Gastroesophageal sphincter (tissue), 4 donors: ENCODE measurements around the gene ERH. TPM values are rescaled to one million over a fixed set of nuclear protein-coding genes. Genes with fewer than 3 reads are reported as not detected.
A peak's percentile ranks its signal among the peaks of the same experiment; 100 is the strongest.

Source experiments
- ATAC-seq: fragments of 150-250 bp; one replicate; pipeline ENCODE4 v1.9.1; 2016; ENCODE audit warnings: mild to moderate bottlenecking, moderate library complexity
- H3K27ac ChIP-seq, 4 donors: fragments of 200-600 bp; sonication (generic) in 3 of 4; 1 replicate in 3 of 4; 2 replicates in 1 of 4; pipeline ENCODE4 v1.5.1; 2016 to 2019
- H3K27me3 ChIP-seq: fragments of 200-600 bp; sonication (generic); one replicate; pipeline ENCODE4 v1.5.1; 2019
- H3K36me3 ChIP-seq, 2 donors: fragments of 200-600 bp; sonication (generic); one replicate each; pipeline ENCODE4 v1.5.1; 2019; ENCODE audit warnings: control low read depth in 1 of 2
- H3K4me1 ChIP-seq, 3 donors: fragments of 200-600 bp; sonication (generic); 1 replicate in 2 of 3; 2 replicates in 1 of 3; pipeline ENCODE4 v1.5.1; 2016 to 2019; ENCODE audit warnings: control low read depth in 2 of 3
- H3K4me3 ChIP-seq, 2 donors: fragments of 200-600 bp; sonication (generic); one replicate each; pipeline ENCODE4 v1.5.1; 2019; ENCODE audit warnings: mild to moderate bottlenecking in 1 of 2, moderate library complexity in 1 of 2
- H3K9me3 ChIP-seq, 3 donors: fragments of 200-600 bp; sonication (generic); one replicate each; pipeline ENCODE4 v1.5.1; 2017 to 2019; ENCODE audit warnings: control low read depth in 2 of 3
- EP300 ChIP-seq: sonication (generic); formaldehyde crosslinking; IDR thresholded peaks from one replicate; pipeline ENCODE4 v1.6.1; 2017; ENCODE audit warnings: antibody characterized with exemption, mild to moderate bottlenecking
- POLR2A ChIP-seq, 2 donors: fragments of 450-650 bp; IDR thresholded peaks; one replicate each; pipeline ENCODE4 v1.6.1; 2017; ENCODE audit warnings: antibody characterized with exemption in 2 of 2, mild to moderate bottlenecking in 2 of 2, moderate library complexity in 1 of 2
- POLR2AphosphoS5 ChIP-seq: sonication (generic); formaldehyde crosslinking; IDR thresholded peaks from one replicate; pipeline ENCODE4 v1.6.1; 2017; ENCODE audit warnings: antibody characterized with exemption
- WGBS, 2 donors: methylation state at CpG; one replicate each; pipeline ENCODE4 v1.1.5; 2018; ENCODE audit warnings: low coverage in 1 of 2; 5-methylcytosine and 5-hydroxymethylcytosine counted together
- total RNA-seq, 4 donors: library from RNA; depleted of rRNA; stranded (reverse); fragments of >200 nt; gene quantifications; one replicate each; pipeline ENCODE4 v1.1.0, GENCODE V29; 2016
- TF ChIP-seq, protein P1 (sequence below), 4 experiments: fragments of 200-600 bp in 2 of 4; fragments of 450-650 bp in 2 of 4; sonication (generic) in 1 of 4; IDR thresholded peaks; one replicate each; pipeline ENCODE4 v1.5.1; 2017 to 2019; ENCODE audit warnings: antibody characterized with exemption in 4 of 4, mild to moderate bottlenecking in 2 of 4, moderate library complexity in 2 of 4

The ERH gene
- 10 to 100 TPM; 70.2 to 89.8 (median 86.2) TPM for total RNA-seq

DNA sequence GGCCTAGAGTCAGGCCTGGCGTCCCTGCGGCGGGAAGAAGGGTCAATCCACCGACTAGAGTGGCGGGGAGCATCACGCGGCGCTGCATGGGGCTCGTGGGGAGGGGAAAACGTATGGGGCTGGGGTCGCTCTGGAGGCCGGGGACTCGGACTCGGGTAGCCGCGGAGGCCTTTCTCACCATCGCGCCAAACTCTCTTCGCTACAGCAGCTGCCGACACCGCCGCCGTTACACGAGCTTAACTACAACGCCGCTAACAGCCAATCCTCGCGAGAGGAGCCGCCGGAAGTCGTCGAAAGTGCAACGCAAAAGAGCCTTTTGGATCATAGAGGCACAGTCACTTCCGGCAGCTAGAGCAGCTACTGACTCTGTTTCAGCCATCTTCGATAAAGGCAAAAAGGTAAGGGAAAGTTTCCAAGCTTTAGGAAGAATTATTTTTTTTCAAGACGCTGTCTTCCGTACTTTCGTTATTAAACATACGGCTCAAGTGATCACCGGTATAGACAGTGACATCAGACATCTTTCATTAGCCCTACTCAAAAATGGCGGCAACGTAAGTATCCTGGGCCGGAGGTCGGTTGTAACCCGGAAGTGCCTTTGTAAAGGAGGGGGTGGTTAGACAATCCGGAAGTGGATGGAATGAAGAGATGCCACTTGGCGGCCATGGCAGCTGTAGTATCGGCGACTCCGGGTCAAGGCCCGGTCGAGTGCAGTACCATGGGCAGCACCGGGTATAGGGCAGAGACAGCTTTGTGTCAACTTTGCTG lies at the start of gene ERH, which contains the start of gene SLC39A9:
TSS of gene ERH (minus strand) at position 247 of the 765 bp plus-strand sequence. CDS start at position 181, 66 bp downstream.
TSS of gene SLC39A9 (plus strand) at position 640 of the 765 bp plus-strand sequence. CDS start 678 bp downstream, outside the sequence.
- peaks cover 18 to 77% (median 24%) of the 10 kb centered on the region in 3 donors for H3K4me1 ChIP-seq
- H3K27me3 ChIP-seq = no peaks in the 10 kb centered on the region
- H3K36me3 ChIP-seq = peaks cover 0 to 32% of the 10 kb centered on the region in 2 donors
- peak within 1 kb of the TSS; percentile 68 to 85 for H3K4me3 ChIP-seq
- H3K9me3 ChIP-seq = no peaks in the 10 kb centered on the region
- ATAC-seq = peak; percentile 99
- WGBS, 2 donors = 0% methylated on average over 16 to 21 of the region's 53 CpGs
- TF ChIP-seq POLR2A (IDR thresholded peaks at IDR 0.05) = peak; percentile 53 to 63
- TF ChIP-seq POLR2AphosphoS5 = peak; percentile 67
- TF ChIP-seq, protein P1, sequence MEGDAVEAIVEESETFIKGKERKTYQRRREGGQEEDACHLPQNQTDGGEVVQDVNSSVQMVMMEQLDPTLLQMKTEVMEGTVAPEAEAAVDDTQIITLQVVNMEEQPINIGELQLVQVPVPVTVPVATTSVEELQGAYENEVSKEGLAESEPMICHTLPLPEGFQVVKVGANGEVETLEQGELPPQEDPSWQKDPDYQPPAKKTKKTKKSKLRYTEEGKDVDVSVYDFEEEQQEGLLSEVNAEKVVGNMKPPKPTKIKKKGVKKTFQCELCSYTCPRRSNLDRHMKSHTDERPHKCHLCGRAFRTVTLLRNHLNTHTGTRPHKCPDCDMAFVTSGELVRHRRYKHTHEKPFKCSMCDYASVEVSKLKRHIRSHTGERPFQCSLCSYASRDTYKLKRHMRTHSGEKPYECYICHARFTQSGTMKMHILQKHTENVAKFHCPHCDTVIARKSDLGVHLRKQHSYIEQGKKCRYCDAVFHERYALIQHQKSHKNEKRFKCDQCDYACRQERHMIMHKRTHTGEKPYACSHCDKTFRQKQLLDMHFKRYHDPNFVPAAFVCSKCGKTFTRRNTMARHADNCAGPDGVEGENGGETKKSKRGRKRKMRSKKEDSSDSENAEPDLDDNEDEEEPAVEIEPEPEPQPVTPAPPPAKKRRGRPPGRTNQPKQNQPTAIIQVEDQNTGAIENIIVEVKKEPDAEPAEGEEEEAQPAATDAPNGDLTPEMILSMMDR (IDR thresholded peaks at IDR 0.05) = peak in 1 of 4 experiments; percentile 13
- no peak for TF ChIP-seq EP300
- H3K27ac ChIP-seq = peak within 1 kb of the TSS; percentile 84 to 96 (median 93)

DNA sequence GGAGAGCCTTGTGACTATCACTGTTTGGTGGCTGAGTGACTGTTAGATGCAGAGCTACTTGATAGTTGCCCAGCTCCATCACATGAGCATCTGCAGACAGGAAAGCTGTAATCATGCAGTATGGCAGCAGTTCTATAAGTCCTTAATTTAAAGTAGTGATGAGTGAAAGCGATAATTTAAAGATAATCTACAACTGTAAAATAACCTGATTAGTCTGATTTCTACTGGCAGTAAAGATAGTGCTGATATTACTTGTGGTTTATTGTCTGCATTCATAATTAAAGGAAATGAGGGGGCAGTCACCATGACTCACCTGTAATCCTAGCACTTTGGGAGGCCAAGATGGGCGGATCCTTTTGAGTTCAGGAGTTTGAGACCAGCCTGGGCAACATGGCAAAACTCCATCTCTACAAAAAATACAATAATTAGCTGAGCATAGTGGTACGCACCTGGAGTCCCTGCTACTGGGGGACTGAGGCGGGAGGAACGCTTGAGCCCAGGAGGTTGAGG lies 45.3 kb upstream of the ERH start:
- ATAC-seq = no peak
- 86 to 96% methylated on average over 1 to 5 of the region's 5 CpGs for WGBS, 2 donors
- TF ChIP-seq POLR2AphosphoS5 (no peak), EP300 (no peak), POLR2A (IDR thresholded peaks at IDR 0.05) (no peak)
- TF ChIP-seq, protein P1 (IDR thresholded peaks at IDR 0.05) = no peak
- H3K9me3 ChIP-seq = no peaks in the 10 kb centered on the region
- H3K27ac ChIP-seq = no peak overlapping the region
- H3K4me1 ChIP-seq = no peaks in the 10 kb centered on the region
- H3K27me3 ChIP-seq = no peaks in the 10 kb centered on the region
- H3K4me3 ChIP-seq = no peak overlapping the region
- H3K36me3 ChIP-seq = peaks cover 0 to 30% of the 10 kb centered on the region in 2 donors

GRCh38 chr14:69441948-69442347 lies 43.8 kb upstream of the ERH start:
- H3K9me3 ChIP-seq = no peaks in the 10 kb centered on the region
- H3K27ac ChIP-seq = no peak overlapping the region
- ATAC-seq = no peak
- TF ChIP-seq EP300 (no peak), POLR2A (IDR thresholded peaks at IDR 0.05) (no peak), POLR2AphosphoS5 (no peak)
- TF ChIP-seq, protein P1 (IDR thresholded peaks at IDR 0.05) = no peak
- H3K27me3 ChIP-seq = no peaks in the 10 kb centered on the region
- H3K4me3 ChIP-seq = no peak overlapping the region
- peaks cover 0 to 24% of the 10 kb centered on the region in 2 donors for H3K36me3 ChIP-seq
- H3K4me1 ChIP-seq = no peaks in the 10 kb centered on the region
- WGBS, 2 donors = 90 to 92% methylated on average over 4 to 5 of the region's 5 CpGs

DNA sequence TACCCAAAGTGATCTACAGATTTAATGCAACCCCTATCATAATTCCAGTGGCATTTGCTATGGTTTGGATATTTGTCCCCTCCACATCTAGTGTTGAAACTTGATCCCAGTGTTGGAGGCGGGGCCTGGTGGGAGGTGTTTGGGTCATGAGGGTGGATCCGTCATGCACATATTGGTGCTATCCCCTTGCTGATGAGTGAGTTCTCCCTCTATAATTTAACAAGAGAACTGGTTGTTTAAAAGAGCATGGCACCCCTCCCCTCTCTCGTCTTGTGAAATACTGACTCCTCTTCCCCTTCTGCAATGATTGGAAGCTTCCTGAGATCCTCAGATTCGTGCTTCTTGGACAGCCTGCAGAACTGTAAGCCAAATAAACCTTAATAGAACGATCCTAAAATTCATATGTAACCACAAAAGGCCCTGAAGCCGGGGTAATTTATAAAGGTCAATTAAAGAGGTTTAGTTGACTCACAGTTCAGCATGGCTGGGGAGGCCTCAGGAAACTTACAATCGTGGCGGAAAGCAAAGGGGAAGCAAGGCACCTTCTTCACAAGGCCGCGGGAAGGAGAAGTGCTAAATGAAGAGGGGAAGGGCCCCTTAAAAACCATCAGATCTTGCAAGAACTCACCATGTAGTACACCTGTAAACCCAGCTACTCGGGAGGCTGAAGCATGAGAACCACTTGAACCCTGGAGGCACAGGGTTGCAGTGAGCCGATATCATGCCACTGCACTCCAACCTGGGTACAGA lies 41.6 kb upstream of the ERH start:
- no peak for ATAC-seq
- Histone ChIP-seq H3K4me1 (no peaks in the 10 kb centered on the region), H3K27ac (no peak overlapping the region), H3K36me3 (peaks cover 0 to 24% of the 10 kb centered on the region in 2 donors), H3K4me3 (no peak overlapping the region), H3K27me3 (no peaks in the 10 kb centered on the region), H3K9me3 (no peaks in the 10 kb centered on the region)
- WGBS, 2 donors = 88% methylated on average over 5 to 9 of the region's 12 CpGs
- TF ChIP-seq POLR2A (IDR thresholded peaks at IDR 0.05) = no peak

GRCh38 chr14:69432364-69432763 lies 34.3 kb upstream of the ERH start:
- no peak overlapping the region for H3K27ac ChIP-seq
- 88 to 100% methylated on average over 1 to 2 of the region's 2 CpGs for WGBS, 2 donors
- ATAC-seq = no peak
- H3K27me3 ChIP-seq = no peaks in the 10 kb centered on the region
- H3K36me3 ChIP-seq = peaks cover 0 to 18% of the 10 kb centered on the region in 2 donors
- no peaks in the 10 kb centered on the region for H3K4me1 ChIP-seq
- H3K4me3 ChIP-seq = no peak overlapping the region
- no peaks in the 10 kb centered on the region for H3K9me3 ChIP-seq
- TF ChIP-seq POLR2A (IDR thresholded peaks at IDR 0.05) (no peak), POLR2AphosphoS5 (no peak), EP300 (no peak)
- TF ChIP-seq, protein P1 (IDR thresholded peaks at IDR 0.05) = no peak
